ENCODE data around the gene CDC42BPG.

CDC42BPG gene

DNA sequence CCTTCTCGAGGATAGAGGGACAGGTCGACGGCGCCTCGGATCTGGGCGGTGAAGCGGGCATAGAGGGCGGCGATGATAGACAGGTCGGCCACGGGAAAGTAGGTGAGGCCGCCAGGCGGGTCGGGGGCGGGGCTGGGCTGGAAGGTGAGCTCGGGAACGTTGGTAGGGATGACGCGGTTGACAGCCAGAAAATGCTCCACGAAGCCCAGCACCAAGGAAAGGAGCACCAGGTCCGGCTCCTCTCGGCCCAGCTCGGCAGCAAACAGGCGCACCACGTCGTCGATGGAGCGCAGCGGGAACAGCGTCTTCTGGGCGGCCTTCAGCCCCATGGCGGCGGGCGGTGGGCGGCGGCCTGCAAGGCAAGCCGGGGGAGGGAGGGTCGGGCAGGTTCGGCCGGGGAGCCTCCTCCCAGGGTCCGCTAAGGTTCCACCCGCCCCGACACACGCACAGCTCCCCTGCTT, 34.6 kb downstream of the CDC42BPG start:
- H4K20me1 ChIP-seq (ENCODE audit: insufficient read depth, low read length): no peaks in the 10 kb centered on the region
- no peaks in the 10 kb centered on the region for H3K9me3 ChIP-seq (ENCODE audit: insufficient read depth, low read length)
- H3K4me3 ChIP-seq (ENCODE audit: low read length): peak overlapping the region; percentile 79
- H3K4me1 ChIP-seq (ENCODE audit: low read length): peaks cover 10% of the 10 kb centered on the region
- no peaks in the 10 kb centered on the region for H3K27me3 ChIP-seq (ENCODE audit: low read depth, low read length)
- peak overlapping the region; percentile 92; the same call in 1 of the 2 replicates for H2AFZ ChIP-seq (ENCODE audit: low read depth, low read length)
- TF ChIP-seq EZH2phosphoT487 (IDR thresholded peaks at IDR 0.05; ENCODE audit: low read depth): no peak
- TF ChIP-seq, protein P1, sequence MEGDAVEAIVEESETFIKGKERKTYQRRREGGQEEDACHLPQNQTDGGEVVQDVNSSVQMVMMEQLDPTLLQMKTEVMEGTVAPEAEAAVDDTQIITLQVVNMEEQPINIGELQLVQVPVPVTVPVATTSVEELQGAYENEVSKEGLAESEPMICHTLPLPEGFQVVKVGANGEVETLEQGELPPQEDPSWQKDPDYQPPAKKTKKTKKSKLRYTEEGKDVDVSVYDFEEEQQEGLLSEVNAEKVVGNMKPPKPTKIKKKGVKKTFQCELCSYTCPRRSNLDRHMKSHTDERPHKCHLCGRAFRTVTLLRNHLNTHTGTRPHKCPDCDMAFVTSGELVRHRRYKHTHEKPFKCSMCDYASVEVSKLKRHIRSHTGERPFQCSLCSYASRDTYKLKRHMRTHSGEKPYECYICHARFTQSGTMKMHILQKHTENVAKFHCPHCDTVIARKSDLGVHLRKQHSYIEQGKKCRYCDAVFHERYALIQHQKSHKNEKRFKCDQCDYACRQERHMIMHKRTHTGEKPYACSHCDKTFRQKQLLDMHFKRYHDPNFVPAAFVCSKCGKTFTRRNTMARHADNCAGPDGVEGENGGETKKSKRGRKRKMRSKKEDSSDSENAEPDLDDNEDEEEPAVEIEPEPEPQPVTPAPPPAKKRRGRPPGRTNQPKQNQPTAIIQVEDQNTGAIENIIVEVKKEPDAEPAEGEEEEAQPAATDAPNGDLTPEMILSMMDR (IDR thresholded peaks at IDR 0.05; ENCODE audit: low read depth, low read length): no peak
- peaks cover 6% of the 10 kb centered on the region for H3K79me2 ChIP-seq (ENCODE audit: low read length)
- peak overlapping the region; percentile 72 for H3K9ac ChIP-seq (ENCODE audit: low read length)
- 0 out of 2 replicates have a peak overlapping the region, but pooled peaks have one; percentile 44 for H3K27ac ChIP-seq (ENCODE audit: low read length)
- peaks cover 7% of the 10 kb centered on the region for H3K36me3 ChIP-seq (replicated peaks; ENCODE audit: low read depth, low read length)
- H3K4me2 ChIP-seq (ENCODE audit: low read length): peak overlapping the region; percentile 95

DNA sequence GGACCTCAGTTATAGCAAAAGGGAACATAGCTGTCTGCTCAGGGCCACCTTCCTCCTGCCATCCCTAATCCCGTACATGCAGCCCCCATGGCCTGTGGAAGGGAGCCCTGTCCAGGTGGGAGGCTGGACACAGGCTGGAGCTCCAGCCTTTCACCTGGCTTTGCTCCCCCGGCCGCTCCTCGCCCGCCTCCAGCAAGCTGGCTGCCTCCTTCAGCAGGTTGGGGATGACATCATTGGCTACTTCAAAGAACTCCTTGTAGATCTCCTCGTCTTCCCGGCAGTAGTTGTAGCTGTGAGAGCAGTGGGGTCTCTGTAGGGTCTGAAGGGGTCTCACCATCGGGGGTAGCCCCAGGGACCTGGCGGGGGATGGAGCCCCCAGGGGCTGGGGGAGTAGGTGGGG, 39.0 kb downstream of the CDC42BPG start:
- no peak overlapping the region for H3K4me3 ChIP-seq (ENCODE audit: low read length)
- peaks cover 25% of the 10 kb centered on the region for H3K4me1 ChIP-seq (ENCODE audit: low read length)

DNA sequence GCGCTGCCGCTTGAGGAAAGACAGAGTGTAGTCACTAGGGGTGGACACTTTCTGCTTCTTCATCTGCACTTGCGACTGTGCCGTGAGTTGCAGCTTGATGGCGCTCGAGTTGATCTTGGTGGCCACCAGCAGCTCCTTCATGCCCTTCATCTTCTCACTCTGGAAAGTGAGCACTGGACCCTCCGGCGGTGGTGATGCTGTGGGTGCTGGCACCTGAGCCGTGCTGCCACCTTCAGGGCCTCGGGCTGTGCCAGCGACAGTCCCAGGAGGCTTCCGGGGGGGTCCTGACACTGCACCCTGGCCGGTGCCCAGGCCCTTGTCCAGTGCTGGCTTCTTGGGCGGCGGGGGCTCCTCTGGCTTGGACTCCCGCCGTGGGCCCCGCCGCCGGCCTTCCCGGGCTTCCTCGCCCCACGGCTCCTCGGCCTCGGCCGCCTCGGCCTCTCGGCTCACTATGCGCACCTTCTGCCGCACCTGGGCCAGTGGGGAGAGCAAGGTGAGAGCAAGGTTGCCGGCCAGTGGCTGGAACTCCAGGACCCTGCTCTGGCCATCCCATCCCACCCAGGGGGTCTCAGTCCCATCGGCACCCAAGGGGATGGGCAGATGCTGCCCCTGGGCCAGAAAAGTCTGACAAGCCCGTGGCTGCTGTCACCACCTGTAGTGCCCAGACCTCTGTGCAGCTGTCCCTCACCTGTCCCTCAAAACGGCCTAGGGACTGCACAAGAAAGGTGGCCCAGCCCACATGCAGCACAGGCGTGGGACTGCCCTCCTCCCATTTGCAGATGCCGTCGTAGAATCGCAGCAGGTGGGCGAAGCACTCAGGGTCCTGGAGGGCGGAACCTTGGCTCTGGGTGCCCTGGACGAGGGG, 39.9 kb downstream of the CDC42BPG start:
- Histone ChIP-seq H2AFZ (ENCODE audit: low read depth, low read length) (no peak overlapping the region), H3K27me3 (ENCODE audit: low read depth, low read length) (no peaks in the 10 kb centered on the region), H3K36me3 (replicated peaks; ENCODE audit: low read depth, low read length) (peaks cover 25% of the 10 kb centered on the region), H3K9me3 (ENCODE audit: insufficient read depth, low read length) (no peaks in the 10 kb centered on the region), H3K27ac (ENCODE audit: low read length) (no peak overlapping the region), H3K4me2 (ENCODE audit: low read length) (no peak overlapping the region), H4K20me1 (ENCODE audit: insufficient read depth, low read length) (no peaks in the 10 kb centered on the region), H3K4me3 (ENCODE audit: low read length) (no peak overlapping the region), H3K4me1 (ENCODE audit: low read length) (peaks cover 26% of the 10 kb centered on the region), H3K79me2 (ENCODE audit: low read length) (peaks cover 20% of the 10 kb centered on the region), H3K9ac (ENCODE audit: low read length) (no peak overlapping the region)
- TF ChIP-seq, protein P1 (IDR thresholded peaks at IDR 0.05; ENCODE audit: low read depth, low read length): no peak
- no peak for TF ChIP-seq EZH2phosphoT487 (IDR thresholded peaks at IDR 0.05; ENCODE audit: low read depth)

More for the DNA sequence above, 39.0 kb downstream of the CDC42BPG start:
- Histone ChIP-seq H3K36me3 (replicated peaks; ENCODE audit: low read depth, low read length) (peaks cover 17% of the 10 kb centered on the region), H3K79me2 (ENCODE audit: low read length) (peaks cover 22% of the 10 kb centered on the region), H4K20me1 (ENCODE audit: insufficient read depth, low read length) (no peaks in the 10 kb centered on the region), H3K9me3 (ENCODE audit: insufficient read depth, low read length) (no peaks in the 10 kb centered on the region), H2AFZ (ENCODE audit: low read depth, low read length) (no peak overlapping the region), H3K27me3 (ENCODE audit: low read depth, low read length) (no peaks in the 10 kb centered on the region), H3K4me2 (ENCODE audit: low read length) (no peak overlapping the region), H3K27ac (ENCODE audit: low read length) (no peak overlapping the region), H3K9ac (ENCODE audit: low read length) (no peak overlapping the region)
- no peak for TF ChIP-seq EZH2phosphoT487 (IDR thresholded peaks at IDR 0.05; ENCODE audit: low read depth)
- TF ChIP-seq, protein P1 (IDR thresholded peaks at IDR 0.05; ENCODE audit: low read depth, low read length): no peak

DNA sequence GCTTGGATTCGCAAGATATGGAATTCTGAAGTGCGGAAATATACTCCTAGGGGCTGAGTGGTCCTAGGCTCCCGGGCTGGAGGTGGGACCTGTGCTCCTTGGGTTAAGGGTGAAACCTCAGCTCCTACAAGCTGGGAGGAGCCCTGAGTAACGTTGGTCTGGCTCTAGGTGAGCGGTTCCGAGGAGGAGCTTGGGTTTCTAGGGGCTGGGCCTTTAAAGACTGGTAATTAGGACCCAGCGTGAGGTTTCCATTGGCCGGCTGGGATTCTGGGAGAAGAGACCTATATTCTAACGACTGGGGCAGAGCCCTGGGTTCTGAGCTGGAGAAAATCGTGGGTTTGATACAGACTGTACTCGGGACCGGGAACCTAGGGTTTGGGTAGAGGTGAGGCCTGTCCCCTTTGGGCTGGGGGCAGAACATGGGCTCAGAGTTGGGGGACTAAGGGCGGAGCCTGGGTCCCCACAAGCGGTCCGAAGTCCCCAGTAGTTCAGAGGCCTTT, 40.6 kb downstream of the CDC42BPG start:
- TF ChIP-seq, protein P1 (IDR thresholded peaks at IDR 0.05; ENCODE audit: low read depth, low read length): no peak
- TF ChIP-seq EZH2phosphoT487 (IDR thresholded peaks at IDR 0.05; ENCODE audit: low read depth): no peak
- peaks cover 16% of the 10 kb centered on the region for H3K79me2 ChIP-seq (ENCODE audit: low read length)
- peaks cover 30% of the 10 kb centered on the region for H3K36me3 ChIP-seq (replicated peaks; ENCODE audit: low read depth, low read length)
- H4K20me1 ChIP-seq (ENCODE audit: insufficient read depth, low read length): no peaks in the 10 kb centered on the region
- peaks cover 19% of the 10 kb centered on the region for H3K4me1 ChIP-seq (ENCODE audit: low read length)
- H3K27me3 ChIP-seq (ENCODE audit: low read depth, low read length): no peaks in the 10 kb centered on the region
- peak overlapping the region; percentile 93 for H3K4me3 ChIP-seq (ENCODE audit: low read length)
- no peak overlapping the region for H2AFZ ChIP-seq (ENCODE audit: low read depth, low read length)
- peak overlapping the region; percentile 65 for H3K27ac ChIP-seq (ENCODE audit: low read length)
- peak overlapping the region; percentile 97 for H3K4me2 ChIP-seq (ENCODE audit: low read length)
- H3K9me3 ChIP-seq (ENCODE audit: insufficient read depth, low read length): no peaks in the 10 kb centered on the region
- peak overlapping the region; percentile 74 for H3K9ac ChIP-seq (ENCODE audit: low read length)

Data from OCI-LY3 (cell line).